ENCODE measurements around the gene HSD3B2. TPM values are rescaled to one million over a fixed set of nuclear protein-coding genes. Genes with fewer than 3 reads are reported as not detected.
"Not testable (repeated sequence)": the region's sequence is repeated elsewhere in the genome, so short reads cannot be mapped to it uniquely, and the experiment has no call there.

The HSD3B2 gene
- total RNA-seq, 1 donor from 2014 or later, result not detected

DNA sequence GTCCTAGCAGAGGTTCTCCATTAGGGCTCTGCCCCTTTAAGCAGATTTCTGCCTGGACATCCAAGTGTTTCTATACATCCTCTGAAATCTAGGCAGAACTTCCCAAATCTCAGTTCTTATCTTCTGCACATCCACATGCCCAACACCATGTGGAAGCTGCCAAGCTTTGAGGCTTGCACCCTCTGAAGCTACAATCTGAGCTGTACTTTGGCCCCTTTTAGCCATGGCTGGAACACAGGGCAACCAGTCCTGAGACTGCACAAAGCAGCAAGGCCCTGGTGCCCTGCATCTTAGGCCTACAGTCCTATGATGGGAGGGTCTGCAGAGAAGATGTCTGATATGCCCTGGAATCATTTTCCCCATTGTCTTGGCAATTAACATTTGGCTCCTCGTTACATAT is 38.4 kb upstream of the HSD3B2 start:
- Histone ChIP-seq H3K4me3 (no peak overlapping the region), H3K36me3 (no peaks in the 10 kb centered on the region), H2AFZ (replicated peaks) (no peak overlapping the region), H3K4me2 (no peak overlapping the region), H3K27ac (no peak overlapping the region), H3K4me1 (no peaks in the 10 kb centered on the region), H3K27me3 (no peaks in the 10 kb centered on the region), H3F3A (ENCODE audit: low read depth) (no peaks in the 10 kb centered on the region), H3K79me2 (ENCODE audit: low read depth) (no peaks in the 10 kb centered on the region), H3K9ac (no peak overlapping the region), H3K9me3 (ENCODE audit: low read depth) (no peaks in the 10 kb centered on the region), H4K20me1 (ENCODE audit: low read depth) (no peaks in the 10 kb centered on the region)
- Mint-ChIP-seq H3K36me3 (no peaks in the 10 kb centered on the region), H3K27ac (no peak overlapping the region), H3K9me3 (no peaks in the 10 kb centered on the region), H3K4me3 (no peak overlapping the region), H3K4me1 (no peaks in the 10 kb centered on the region), H3K27me3 (ENCODE audit: insufficient read depth, low read depth) (no peaks in the 10 kb centered on the region)
- no peak for DNase-seq (ENCODE audit: low spot score)
- TF ChIP-seq EZH2 (IDR thresholded peaks at IDR 0.05) (no peak), EZH2phosphoT487 (IDR thresholded peaks at IDR 0.05) (no peak)
- TF ChIP-seq, protein P1, sequence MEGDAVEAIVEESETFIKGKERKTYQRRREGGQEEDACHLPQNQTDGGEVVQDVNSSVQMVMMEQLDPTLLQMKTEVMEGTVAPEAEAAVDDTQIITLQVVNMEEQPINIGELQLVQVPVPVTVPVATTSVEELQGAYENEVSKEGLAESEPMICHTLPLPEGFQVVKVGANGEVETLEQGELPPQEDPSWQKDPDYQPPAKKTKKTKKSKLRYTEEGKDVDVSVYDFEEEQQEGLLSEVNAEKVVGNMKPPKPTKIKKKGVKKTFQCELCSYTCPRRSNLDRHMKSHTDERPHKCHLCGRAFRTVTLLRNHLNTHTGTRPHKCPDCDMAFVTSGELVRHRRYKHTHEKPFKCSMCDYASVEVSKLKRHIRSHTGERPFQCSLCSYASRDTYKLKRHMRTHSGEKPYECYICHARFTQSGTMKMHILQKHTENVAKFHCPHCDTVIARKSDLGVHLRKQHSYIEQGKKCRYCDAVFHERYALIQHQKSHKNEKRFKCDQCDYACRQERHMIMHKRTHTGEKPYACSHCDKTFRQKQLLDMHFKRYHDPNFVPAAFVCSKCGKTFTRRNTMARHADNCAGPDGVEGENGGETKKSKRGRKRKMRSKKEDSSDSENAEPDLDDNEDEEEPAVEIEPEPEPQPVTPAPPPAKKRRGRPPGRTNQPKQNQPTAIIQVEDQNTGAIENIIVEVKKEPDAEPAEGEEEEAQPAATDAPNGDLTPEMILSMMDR (IDR thresholded peaks at IDR 0.05), result no peak

GRCh38 chr1:119377594-119377993 is 37.4 kb upstream of the HSD3B2 start:
- not testable (repeated sequence) for H3K27ac Mint-ChIP-seq; H3K79me2 ChIP-seq (ENCODE audit: low read depth); DNase-seq (ENCODE audit: low spot score); H3K9ac ChIP-seq; H3K4me1 Mint-ChIP-seq; H3K4me1 ChIP-seq; H3K4me3 Mint-ChIP-seq; H3K9me3 ChIP-seq (ENCODE audit: low read depth); H3K9me3 Mint-ChIP-seq; H3K36me3 ChIP-seq; H3K27ac ChIP-seq; H3K4me3 ChIP-seq; H3K27me3 Mint-ChIP-seq (ENCODE audit: insufficient read depth, low read depth); H3K4me2 ChIP-seq; H4K20me1 ChIP-seq (ENCODE audit: low read depth); H2AFZ ChIP-seq (replicated peaks); H3K27me3 ChIP-seq; H3F3A ChIP-seq (ENCODE audit: low read depth); H3K36me3 Mint-ChIP-seq

- Histone ChIP-seq H3K27ac (no peak overlapping the region), H3K4me2 (no peak overlapping the region), H3K4me3 (no peak overlapping the region), H4K20me1 (ENCODE audit: low read depth) (no peaks in the 10 kb centered on the region), H3K9me3 (ENCODE audit: low read depth) (no peaks in the 10 kb centered on the region), H3F3A (ENCODE audit: low read depth) (no peaks in the 10 kb centered on the region), H2AFZ (replicated peaks) (no peak overlapping the region), H3K27me3 (no peaks in the 10 kb centered on the region), H3K79me2 (ENCODE audit: low read depth) (no peaks in the 10 kb centered on the region), H3K36me3 (no peaks in the 10 kb centered on the region), H3K4me1 (no peaks in the 10 kb centered on the region), H3K9ac (no peak overlapping the region)
- Mint-ChIP-seq H3K4me3 (no peak overlapping the region), H3K27ac (no peak overlapping the region), H3K36me3 (no peaks in the 10 kb centered on the region), H3K9me3 (no peaks in the 10 kb centered on the region), H3K27me3 (ENCODE audit: insufficient read depth, low read depth) (peaks cover 3% of the 10 kb centered on the region), H3K4me1 (no peaks in the 10 kb centered on the region)
- TF ChIP-seq, protein P1 (IDR thresholded peaks at IDR 0.05), result no peak
- TF ChIP-seq EZH2 (IDR thresholded peaks at IDR 0.05), result no peak
- TF ChIP-seq EZH2phosphoT487 (IDR thresholded peaks at IDR 0.05), result no peak
- DNase-seq (ENCODE audit: low spot score), result no peak
Measured at GRCh38 chr1:119379117-119379516, 35.8 kb upstream of the HSD3B2 start.

DNA sequence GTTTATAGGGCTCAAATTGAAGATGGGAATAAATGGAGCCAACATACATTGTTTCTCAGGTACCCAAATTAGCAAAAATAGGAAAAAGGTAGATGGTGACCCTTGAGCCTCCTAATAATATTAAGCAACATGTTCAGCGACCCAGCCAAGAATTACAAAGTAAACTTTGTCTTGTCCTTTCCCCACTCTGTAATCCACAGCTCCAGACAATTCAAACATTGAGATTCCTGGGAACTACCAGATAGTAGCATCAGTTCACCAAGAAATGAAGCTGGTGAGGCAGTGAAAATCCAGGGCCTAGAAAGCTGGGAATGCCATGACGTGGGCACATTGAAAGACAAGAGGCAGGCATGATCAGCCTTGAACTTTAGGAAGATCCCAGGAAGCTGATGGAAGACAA is 34.6 kb upstream of the HSD3B2 start:
- Mint-ChIP-seq H3K27ac (no peak overlapping the region), H3K27me3 (ENCODE audit: insufficient read depth, low read depth) (peaks cover 3% of the 10 kb centered on the region), H3K4me3 (no peak overlapping the region), H3K36me3 (no peaks in the 10 kb centered on the region), H3K9me3 (no peaks in the 10 kb centered on the region), H3K4me1 (no peaks in the 10 kb centered on the region)
- no peak overlapping the region for H2AFZ ChIP-seq (replicated peaks)
- H3K27ac ChIP-seq, result no peak overlapping the region
- H3K9ac ChIP-seq, result no peak overlapping the region
- TF ChIP-seq EZH2 (IDR thresholded peaks at IDR 0.05), result no peak
- TF ChIP-seq, protein P1 (IDR thresholded peaks at IDR 0.05), result no peak
- no peak for TF ChIP-seq EZH2phosphoT487 (IDR thresholded peaks at IDR 0.05)
- DNase-seq (ENCODE audit: low spot score), result no peak
- H3K4me3 ChIP-seq, result no peak overlapping the region
- H4K20me1 ChIP-seq (ENCODE audit: low read depth), result no peaks in the 10 kb centered on the region
- H3F3A ChIP-seq (ENCODE audit: low read depth), result no peaks in the 10 kb centered on the region
- no peaks in the 10 kb centered on the region for H3K4me1 ChIP-seq
- H3K79me2 ChIP-seq (ENCODE audit: low read depth), result no peaks in the 10 kb centered on the region
- no peaks in the 10 kb centered on the region for H3K36me3 ChIP-seq
- no peaks in the 10 kb centered on the region for H3K9me3 ChIP-seq (ENCODE audit: low read depth)
- H3K27me3 ChIP-seq, result no peaks in the 10 kb centered on the region
- H3K4me2 ChIP-seq, result no peak overlapping the region
